Right ventricle myocardium superior (tissue), 1 donor: ENCODE data around the gene SVOP. TPM values are rescaled to one million over a fixed set of nuclear protein-coding genes. Genes with fewer than 3 reads are reported as not detected.
A peak's percentile ranks its signal among the peaks of the same experiment; 100 is the strongest.
"Not testable (repeated sequence)": the region's sequence is repeated elsewhere in the genome, so short reads cannot be mapped to it uniquely, and the experiment has no call there.

Experiments
- ATAC-seq: fragments of 200-7000 bp; cut with Tn5 transposase; one replicate; pipeline ENCODE4 v1.9.1; 2020; ENCODE audit warnings: mild to moderate bottlenecking; ENCODE audit not compliant: poor library complexity
- DNase-seq: peaks from one replicate; pipeline ENCODE4 v3.0.0-alpha.2; 2020
- intact Hi-C: fragments of 100-400 bp; cut with DNase I; formaldehyde crosslinking; loops from one replicate; pipeline ENCODE4 v1.11.2; 2022
- long read RNA-seq: library from polyadenylated mRNA; unstranded; transcript quantifications from one replicate; pipeline ENCODE4 v2.0.0, GENCODE V29; 2021
- total RNA-seq: library from RNA; stranded (reverse); fragmentation: NEBNext Ultra II Directional; extraction: Animal tissue kit (Norgen Biotek cat#: 25700); gene quantifications from one replicate; pipeline ENCODE4 v1.2.1, GENCODE V29; 2021
- donor health status: DM: no; HTN: yes; CAD: no; lungs with severe emphysema.

SVOP gene
- total RNA-seq = 3.0 TPM
- long read RNA-seq, partial matches to known transcripts = 6 of 26 reads
- long read RNA-seq, other reads (novel, unspliced or antisense) = 20 of 26 reads

GRCh38 chr12:109020796-109021380 lies at the start of gene SVOP:
TSS of gene SVOP (minus strand) at chr12:109021068. CDS start at chr12:109020868, 200 bp downstream.
- DNase-seq (peak; percentile 85), ATAC-seq (peak; percentile 95)
- intact Hi-C loops = no loop called here

- ATAC-seq (peak; percentile 29), DNase-seq (no peak)
- intact Hi-C loops = no loop called here
Observed at GRCh38 chr12:109069307-109070271, 48.7 kb upstream of the SVOP start.

GRCh38 chr12:109065853-109066193 lies 45.0 kb upstream of the SVOP start:
- DNase-seq = no peak
- ATAC-seq = no peak
- intact Hi-C loops = no loop called here

GRCh38 chr12:109065154-109065852 lies 44.4 kb upstream of the SVOP start:
- ATAC-seq (no peak), DNase-seq (no peak)
- intact Hi-C loops = no loop called here

- ATAC-seq (no peak), DNase-seq (no peak)
- intact Hi-C loops = no loop called here
Observed at GRCh38 chr12:109064143-109064542, 43.3 kb upstream of the SVOP start.

GRCh38 chr12:109058773-109059172 lies 37.9 kb upstream of the SVOP start:
- ATAC-seq = no peak
- intact Hi-C loops = no loop called here
- DNase-seq = no peak

- DNase-seq (no peak), ATAC-seq (no peak)
- intact Hi-C loops = no loop called here
Observed at GRCh38 chr12:109057376-109057775, 36.5 kb upstream of the SVOP start.

GRCh38 chr12:109056891-109057290 lies 36.0 kb upstream of the SVOP start:
- no peak for DNase-seq
- ATAC-seq = no peak
- intact Hi-C loops = no loop called here

- intact Hi-C loops = no loop called here
- ATAC-seq (no peak), DNase-seq (no peak)
Observed at GRCh38 chr12:109054520-109054919, 33.7 kb upstream of the SVOP start.

- intact Hi-C loops, DNase-seq, ATAC-seq: not testable (repeated sequence)
Observed at GRCh38 chr12:109054124-109054513, 33.3 kb upstream of the SVOP start.

- intact Hi-C loops = no loop called here
- DNase-seq = no peak
- ATAC-seq = no peak
Observed at GRCh38 chr12:109053382-109054123, 32.7 kb upstream of the SVOP start.

GRCh38 chr12:109052414-109053323 lies 31.8 kb upstream of the SVOP start, which contains the start of gene USP30:
TSS of gene USP30 (plus strand) at chr12:109052576. CDS start at chr12:109052679, 103 bp downstream.
- intact Hi-C loops = no loop called here
- peak; percentile 90 for DNase-seq
- ATAC-seq = peak; percentile 98

- intact Hi-C loops = no loop called here
- ATAC-seq = no peak
Observed at GRCh38 chr12:109052097-109052413, 31.2 kb upstream of the SVOP start.

GRCh38 chr12:109049794-109050193 lies 28.9 kb upstream of the SVOP start:
- DNase-seq, intact Hi-C loops, ATAC-seq: not testable (repeated sequence)

More at GRCh38 chr12:109052097-109052413, 31.2 kb upstream of the SVOP start:
- DNase-seq = no peak

- intact Hi-C loops, DNase-seq, ATAC-seq: not testable (repeated sequence)
Observed at GRCh38 chr12:109048706-109049105, 27.8 kb upstream of the SVOP start.

- intact Hi-C loops = no loop called here
- DNase-seq (no peak), ATAC-seq (no peak)
Observed at GRCh38 chr12:109047081-109047805, 26.4 kb upstream of the SVOP start.

- DNase-seq (no peak), ATAC-seq (no peak)
- intact Hi-C loops = no loop called here
Observed at GRCh38 chr12:109044241-109044640, 23.4 kb upstream of the SVOP start.
